ENCODE measurements around the gene LYSMD4.

LYSMD4 gene

DNA sequence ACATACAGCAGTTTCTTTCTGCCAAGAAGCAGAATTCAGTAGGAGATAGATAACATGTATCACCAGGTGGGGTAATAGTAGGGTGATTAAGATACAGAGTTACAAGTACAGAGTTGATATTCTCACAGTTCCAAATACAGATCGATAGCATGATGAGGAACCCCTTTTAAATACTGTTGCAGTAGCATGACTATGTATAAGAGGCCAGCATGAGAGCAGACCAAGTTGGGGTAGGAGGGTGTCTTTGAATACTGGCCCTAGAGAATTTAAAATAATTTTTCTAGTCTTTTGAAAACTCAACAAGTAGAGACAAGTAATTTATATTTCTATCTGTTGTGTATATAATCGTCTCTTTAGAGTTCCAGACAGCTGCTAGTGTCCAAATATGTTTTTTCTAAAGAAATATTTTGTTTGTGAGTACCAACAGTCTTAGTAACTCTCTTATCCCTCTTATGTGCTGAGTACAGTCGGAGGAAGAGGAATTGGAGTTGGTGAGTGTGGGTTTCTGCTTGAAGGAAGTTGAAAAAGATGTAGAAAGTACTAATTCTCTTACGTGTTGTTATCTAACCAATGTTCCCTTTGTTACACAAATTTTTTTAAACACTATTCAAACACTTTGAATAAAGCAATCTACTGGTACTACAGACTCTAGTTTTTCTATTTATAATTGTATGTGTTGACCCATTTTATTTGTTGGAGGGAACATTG, 30.2 kb downstream of the LYSMD4 start:
- DNase-seq = no peak
- in situ Hi-C loops (cut with HindIII; ENCODE audit: low pct_ligation_motif_present, low sequenced_read_pairs) = loop anchor here (25.0 kb wide), 1 partner anchor 416 kb away; no protein-coding TSS in a partner anchor

DNA sequence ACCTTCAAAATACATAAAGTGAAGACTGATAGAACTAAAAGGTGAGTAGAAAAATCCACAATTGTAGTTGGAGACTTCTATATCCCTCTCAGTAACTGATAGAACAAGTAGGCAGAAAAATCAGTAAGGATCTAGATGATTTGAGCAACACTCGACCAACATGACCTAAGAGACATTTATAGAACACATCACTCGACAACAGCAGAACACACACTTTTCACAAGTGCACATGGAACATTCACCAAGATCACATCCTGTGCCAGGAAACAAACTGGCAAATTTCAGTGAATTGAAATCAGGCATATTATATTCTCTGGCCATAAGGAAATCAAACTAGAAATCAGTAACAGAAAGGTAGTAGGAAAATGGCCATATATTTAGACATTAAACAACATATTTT, 37.1 kb downstream of the LYSMD4 start:
- peaks cover 8% of the 10 kb centered on the region for H3K36me3 ChIP-seq (replicated peaks)
- no peak for TF ChIP-seq CTCF (IDR thresholded peaks at IDR 0.05; ENCODE audit: low read depth, low read length, missing control alignments)
- H3K27ac ChIP-seq = no peak overlapping the region
- H3K27me3 ChIP-seq (replicated peaks) = no peaks in the 10 kb centered on the region
- no peak for DNase-seq
- in situ Hi-C loops (cut with HindIII; ENCODE audit: low pct_ligation_motif_present, low sequenced_read_pairs) = no loop called here
- H3K4me3 ChIP-seq (ENCODE audit: low read depth, low read length) = no peak overlapping the region

More for the DNA sequence above, 30.2 kb downstream of the LYSMD4 start:
- Histone ChIP-seq H3K27ac (peak overlapping the region; percentile 78), H3K27me3 (replicated peaks) (no peaks in the 10 kb centered on the region), H3K36me3 (replicated peaks) (no peaks in the 10 kb centered on the region), H3K4me3 (ENCODE audit: low read depth, low read length) (no peak overlapping the region)
- TF ChIP-seq CTCF (IDR thresholded peaks at IDR 0.05; ENCODE audit: low read depth, low read length, missing control alignments) = no peak

- H3K36me3 ChIP-seq (replicated peaks) = peaks cover 8% of the 10 kb centered on the region
- no peak for TF ChIP-seq CTCF (IDR thresholded peaks at IDR 0.05; ENCODE audit: low read depth, low read length, missing control alignments)
- no peak overlapping the region for H3K27ac ChIP-seq
- DNase-seq = no peak
- in situ Hi-C loops (cut with HindIII; ENCODE audit: low pct_ligation_motif_present, low sequenced_read_pairs) = no loop called here
- H3K4me3 ChIP-seq (ENCODE audit: low read depth, low read length) = no peak overlapping the region
- no peaks in the 10 kb centered on the region for H3K27me3 ChIP-seq (replicated peaks)
Measured at GRCh38 chr15:99692825-99693224, 40.4 kb downstream of the LYSMD4 start.

GRCh38 chr15:99686290-99686689, 46.9 kb downstream of the LYSMD4 start:
- H3K27ac ChIP-seq = no peak overlapping the region
- in situ Hi-C loops (cut with HindIII; ENCODE audit: low pct_ligation_motif_present, low sequenced_read_pairs) = no loop called here
- no peak for DNase-seq
- TF ChIP-seq CTCF (IDR thresholded peaks at IDR 0.05; ENCODE audit: low read depth, low read length, missing control alignments) = no peak
- H3K4me3 ChIP-seq (ENCODE audit: low read depth, low read length) = no peak overlapping the region
- H3K27me3 ChIP-seq (replicated peaks) = no peaks in the 10 kb centered on the region
- peaks cover 1% of the 10 kb centered on the region for H3K36me3 ChIP-seq (replicated peaks)

GRCh38 chr15:99683000-99683670, 50.1 kb downstream of the LYSMD4 start:
- DNase-seq = no peak
- TF ChIP-seq CTCF (IDR thresholded peaks at IDR 0.05; ENCODE audit: low read depth, low read length, missing control alignments) = no peak
- Histone ChIP-seq H3K27me3 (replicated peaks) (no peaks in the 10 kb centered on the region), H3K36me3 (replicated peaks) (peaks cover 5% of the 10 kb centered on the region), H3K27ac (peak overlapping the region; percentile 80), H3K4me3 (ENCODE audit: low read depth, low read length) (no peak overlapping the region)
- in situ Hi-C loops (cut with HindIII; ENCODE audit: low pct_ligation_motif_present, low sequenced_read_pairs) = no loop called here
